GM21528 (cell line): ENCODE results near the gene PRKN.

Experiments used
- ATAC-seq: cut with Tn5 transposase; IDR thresholded peaks from one replicate; pipeline ENCODE4 v1.9.1; 2021; ENCODE audit warnings: mild to moderate bottlenecking, moderate library complexity; ENCODE audit not compliant: unreplicated experiment, low FRiP score

The PRKN gene

GRCh38 chr6:162219266-162219665 is 508.3 kb downstream of the PRKN start:
- ATAC-seq, result no peak

- no peak for ATAC-seq
Measured at GRCh38 chr6:162217811-162218493, 509.6 kb downstream of the PRKN start.

- ATAC-seq, result no peak
Measured at GRCh38 chr6:162217058-162217457, 510.5 kb downstream of the PRKN start.

- ATAC-seq, result no peak
Measured at GRCh38 chr6:162211777-162212176, 515.8 kb downstream of the PRKN start.

GRCh38 chr6:162211022-162211421 is 516.5 kb downstream of the PRKN start:
- no peak for ATAC-seq

GRCh38 chr6:162203287-162203686 is 524.3 kb downstream of the PRKN start:
- ATAC-seq, result no peak

- no peak for ATAC-seq
Measured at GRCh38 chr6:162200945-162201690, 526.4 kb downstream of the PRKN start.

GRCh38 chr6:162200041-162200440 is 527.5 kb downstream of the PRKN start:
- no peak for ATAC-seq

- ATAC-seq, result no peak
Measured at GRCh38 chr6:162198925-162199324, 528.6 kb downstream of the PRKN start.

GRCh38 chr6:162198076-162198475 is 529.5 kb downstream of the PRKN start:
- ATAC-seq, result no peak

- no peak for ATAC-seq
Measured at GRCh38 chr6:162195441-162195840, 532.1 kb downstream of the PRKN start.

- no peak for ATAC-seq
Measured at GRCh38 chr6:162190981-162191380, 536.6 kb downstream of the PRKN start.

- ATAC-seq, result no peak
Measured at GRCh38 chr6:162187168-162187935, 540.2 kb downstream of the PRKN start.

- no peak for ATAC-seq
Measured at GRCh38 chr6:162184465-162184864, 543.1 kb downstream of the PRKN start.

- ATAC-seq, result no peak
Measured at GRCh38 chr6:162181741-162182401, 545.7 kb downstream of the PRKN start.

GRCh38 chr6:162181111-162181510 is 546.5 kb downstream of the PRKN start:
- no peak for ATAC-seq

GRCh38 chr6:162179196-162179951 is 548.2 kb downstream of the PRKN start:
- no peak for ATAC-seq

- no peak for ATAC-seq
Measured at GRCh38 chr6:162178666-162179065, 548.9 kb downstream of the PRKN start.

GRCh38 chr6:162178266-162178665 is 549.3 kb downstream of the PRKN start:
- no peak for ATAC-seq

- no peak for ATAC-seq
Measured at GRCh38 chr6:162177746-162178145, 549.8 kb downstream of the PRKN start.
